HEK293 (cell line): ENCODE data around the gene DIP2B.

ENCODE experiments used
- CTCF ChIA-PET: fragments of 350-600 bp; formaldehyde crosslinking; extraction: SDS; loops from one replicate; lab custom pipeline; 2021; ENCODE audit warnings: antibody characterized with exemption; lab: Yijun Ruan, JAX
- POLR2A ChIA-PET: fragments of 300-600 bp; formaldehyde crosslinking; extraction: SDS; loops from one replicate; lab custom pipeline; 2020; ENCODE audit warnings: antibody characterized with exemption, inconsistent platforms; lab: Yijun Ruan, JAX
- H3K27ac ChIP-seq: fragments of 200-500 bp; sonication (Bioruptor generic); 2 replicates; pipeline ENCODE4 v1.5.1; 2014; ENCODE audit warnings: low read depth, low read length, control low read depth, inconsistent platforms; ENCODE audit errors: extremely low read depth
- H3K36me3 ChIP-seq, 2 experiments: fragments of 200-500 bp in 1 of 2; sonication (Bioruptor generic) in 1 of 2; 1 replicate in 1 of 2; 2 replicates in 1 of 2; pipeline ENCODE4 v1.5.1; 2014 to 2017; ENCODE audit warnings: inconsistent platforms in 2 of 2, low read length in 2 of 2; ENCODE audit not compliant: control insufficient read depth in 2 of 2, insufficient read depth in 1 of 2
- H3K4me1 ChIP-seq: fragments of 200-500 bp; sonication (Bioruptor generic); 2 replicates; pipeline ENCODE4 v1.5.1; 2014; ENCODE audit warnings: mild to moderate bottlenecking, low read length, inconsistent platforms; ENCODE audit not compliant: control insufficient read depth, insufficient read depth
- H3K4me3 ChIP-seq: 2 replicates; pipeline ENCODE4 v1.5.1; 2011; ENCODE audit warnings: low read depth, mild to moderate bottlenecking, control low read depth, low read length, moderate library complexity
- H3K9me3 ChIP-seq: fragments of 200-500 bp; sonication (Bioruptor generic); 2 replicates; pipeline ENCODE4 v1.5.1; 2014; ENCODE audit warnings: low read depth, low read length, inconsistent platforms; ENCODE audit not compliant: control insufficient read depth, insufficient read depth
- AEBP2 ChIP-seq: fragments of 450-650 bp; formaldehyde crosslinking; IDR thresholded peaks from 2 replicates; pipeline ENCODE4 v1.5.1; 2016; ENCODE audit warnings: missing biosample characterization, missing genetic modification characterization, borderline replicate concordance
- GLIS1 ChIP-seq: fragments of 450-650 bp; formaldehyde crosslinking; IDR thresholded peaks from 2 replicates; pipeline ENCODE4 v1.5.1; 2016; ENCODE audit warnings: missing biosample characterization, missing genetic modification characterization
- KLF1 ChIP-seq: fragments of 450-650 bp; formaldehyde crosslinking; IDR thresholded peaks from 2 replicates; pipeline ENCODE4 v1.5.1; 2016; ENCODE audit warnings: missing biosample characterization, missing genetic modification characterization
- KLF7 ChIP-seq: fragments of 450-650 bp; formaldehyde crosslinking; IDR thresholded peaks from 2 replicates; pipeline ENCODE4 v1.5.1; 2016; ENCODE audit warnings: missing biosample characterization, missing genetic modification characterization, borderline replicate concordance
- MZF1 ChIP-seq: fragments of 450-650 bp; formaldehyde crosslinking; IDR thresholded peaks from 2 replicates; pipeline ENCODE4 v1.5.1; 2017; ENCODE audit warnings: missing biosample characterization, missing genetic modification characterization, borderline replicate concordance
- RBAK ChIP-seq: fragments of 450-650 bp; formaldehyde crosslinking; IDR thresholded peaks from 2 replicates; pipeline ENCODE4 v1.5.1; 2016; ENCODE audit warnings: missing biosample characterization, missing genetic modification characterization
- REPIN1 ChIP-seq: fragments of 450-650 bp; formaldehyde crosslinking; IDR thresholded peaks from 2 replicates; pipeline ENCODE4 v1.5.1; 2017; ENCODE audit warnings: missing biosample characterization, missing genetic modification characterization, low read depth
- ZEB2 ChIP-seq: fragments of 450-650 bp; formaldehyde crosslinking; IDR thresholded peaks from 2 replicates; pipeline ENCODE4 v1.5.1; 2016; ENCODE audit warnings: missing biosample characterization, missing genetic modification characterization
- ZNF121 ChIP-seq: fragments of 450-650 bp; formaldehyde crosslinking; IDR thresholded peaks from 2 replicates; pipeline ENCODE4 v1.5.1; 2016; ENCODE audit warnings: missing biosample characterization, missing genetic modification characterization
- ZNF16 ChIP-seq: fragments of 450-650 bp; formaldehyde crosslinking; IDR thresholded peaks from 2 replicates; pipeline ENCODE4 v1.5.1; 2016; ENCODE audit warnings: low read depth, missing biosample characterization, missing genetic modification characterization
- ZNF19 ChIP-seq: fragments of 450-650 bp; formaldehyde crosslinking; IDR thresholded peaks from 2 replicates; pipeline ENCODE4; 2016; ENCODE audit warnings: missing biosample characterization, missing genetic modification characterization, low read depth
- ZNF239 ChIP-seq: fragments of 450-650 bp; formaldehyde crosslinking; IDR thresholded peaks from 2 replicates; pipeline ENCODE4 v1.5.1; 2016; ENCODE audit warnings: missing biosample characterization, missing genetic modification characterization
- ZNF280C ChIP-seq: fragments of 450-650 bp; formaldehyde crosslinking; IDR thresholded peaks from 2 replicates; pipeline ENCODE4 v1.5.1; 2016; ENCODE audit warnings: missing biosample characterization, missing genetic modification characterization
- ZNF37A ChIP-seq: fragments of 450-650 bp; IDR thresholded peaks from 2 replicates; pipeline ENCODE4 v1.5.1; 2018; ENCODE audit warnings: missing biosample characterization, missing genetic modification characterization
- ZNF416 ChIP-seq: fragments of 450-650 bp; formaldehyde crosslinking; IDR thresholded peaks from 2 replicates; pipeline ENCODE4 v1.5.1; 2016; ENCODE audit warnings: missing biosample characterization, missing genetic modification characterization
- ZNF473 ChIP-seq: fragments of 450-650 bp; formaldehyde crosslinking; IDR thresholded peaks from 2 replicates; pipeline ENCODE4 v1.5.1; 2017; ENCODE audit warnings: missing biosample characterization, missing genetic modification characterization
- ZNF501 ChIP-seq: fragments of 450-650 bp; formaldehyde crosslinking; IDR thresholded peaks from 2 replicates; pipeline ENCODE4 v1.5.1; 2016; ENCODE audit warnings: missing biosample characterization, missing genetic modification characterization
- ZNF561 ChIP-seq: fragments of 450-650 bp; IDR thresholded peaks from 2 replicates; pipeline ENCODE4 v1.5.1; 2018; ENCODE audit warnings: missing biosample characterization, missing genetic modification characterization, borderline replicate concordance
- ZNF677 ChIP-seq: fragments of 450-650 bp; IDR thresholded peaks from 2 replicates; pipeline ENCODE4 v1.5.0; 2018; ENCODE audit warnings: missing biosample characterization, mild to moderate bottlenecking, missing genetic modification characterization, moderate library complexity
- ZSCAN4 ChIP-seq: fragments of 450-650 bp; formaldehyde crosslinking; IDR thresholded peaks from 2 replicates; pipeline ENCODE4 v1.5.1; 2017; ENCODE audit warnings: missing biosample characterization, missing genetic modification characterization
- TF ChIP-seq, protein P1 (sequence below): fragments of 450-650 bp; formaldehyde crosslinking; IDR thresholded peaks from 2 replicates; pipeline ENCODE4; 2016; ENCODE audit warnings: missing biosample characterization, missing genetic modification characterization
- TF ChIP-seq, protein P2 (sequence below): fragments of 450-650 bp; formaldehyde crosslinking; optimal IDR thresholded peaks from 2 replicates; pipeline ENCODE3; 2016; ENCODE audit warnings: missing biosample characterization, mild to moderate bottlenecking, missing genetic modification characterization
- TF ChIP-seq, protein P3 (sequence below): fragments of 450-650 bp; formaldehyde crosslinking; IDR thresholded peaks from 2 replicates; pipeline ENCODE4 v1.5.1; 2016; ENCODE audit warnings: missing biosample characterization, missing genetic modification characterization
- TF ChIP-seq, protein P4 (sequence below): fragments of 450-650 bp; formaldehyde crosslinking; IDR thresholded peaks from 2 replicates; pipeline ENCODE4 v1.5.1; 2016; ENCODE audit warnings: missing biosample characterization, missing genetic modification characterization

DIP2B gene

GRCh38 chr12:50483488-50483887 lies 21.3 kb upstream of the DIP2B start:
- ChIA-PET CTCF (interaction anchor here (1.2 kb wide), 1 partner anchor 21 kb away, joined by 5 read pairs; the partner anchor contains the start of gene DIP2B), POLR2A (interaction anchor here (0.6 kb wide), 1 partner anchor 20 kb away, joined by 3 read pairs; no protein-coding TSS in a partner anchor)
- TF ChIP-seq ZNF16 (tag by site-specific recombination) (no peak), ZNF19 (tag by site-specific recombination) (no peak), ZNF239 (tag by site-specific recombination) (no peak), REPIN1 (tag by site-specific recombination) (no peak), ZNF473 (tag by site-specific recombination) (no peak), ZEB2 (tag by site-specific recombination) (no peak), ZNF677 (tag by site-specific recombination) (no peak), ZNF280C (tag by site-specific recombination) (no peak), ZNF37A (tag by site-specific recombination) (no peak), GLIS1 (tag by site-specific recombination) (no peak), AEBP2 (tag by site-specific recombination) (no peak), ZNF416 (tag by site-specific recombination) (no peak), ZNF121 (no peak), RBAK (tag by site-specific recombination) (no peak)
- TF ChIP-seq, protein P1, sequence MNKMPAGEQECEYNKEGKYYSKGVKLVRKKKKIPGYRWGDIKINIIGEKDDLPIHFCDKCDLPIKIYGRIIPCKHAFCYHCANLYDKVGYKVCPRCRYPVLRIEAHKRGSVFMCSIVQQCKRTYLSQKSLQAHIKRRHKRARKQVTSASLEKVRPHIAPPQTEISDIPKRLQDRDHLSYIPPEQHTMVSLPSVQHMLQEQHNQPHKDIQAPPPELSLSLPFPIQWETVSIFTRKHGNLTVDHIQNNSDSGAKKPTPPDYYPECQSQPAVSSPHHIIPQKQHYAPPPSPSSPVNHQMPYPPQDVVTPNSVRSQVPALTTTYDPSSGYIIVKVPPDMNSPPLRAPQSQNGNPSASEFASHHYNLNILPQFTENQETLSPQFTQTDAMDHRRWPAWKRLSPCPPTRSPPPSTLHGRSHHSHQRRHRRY (tag by site-specific recombination): no peak
- TF ChIP-seq, protein P2, sequence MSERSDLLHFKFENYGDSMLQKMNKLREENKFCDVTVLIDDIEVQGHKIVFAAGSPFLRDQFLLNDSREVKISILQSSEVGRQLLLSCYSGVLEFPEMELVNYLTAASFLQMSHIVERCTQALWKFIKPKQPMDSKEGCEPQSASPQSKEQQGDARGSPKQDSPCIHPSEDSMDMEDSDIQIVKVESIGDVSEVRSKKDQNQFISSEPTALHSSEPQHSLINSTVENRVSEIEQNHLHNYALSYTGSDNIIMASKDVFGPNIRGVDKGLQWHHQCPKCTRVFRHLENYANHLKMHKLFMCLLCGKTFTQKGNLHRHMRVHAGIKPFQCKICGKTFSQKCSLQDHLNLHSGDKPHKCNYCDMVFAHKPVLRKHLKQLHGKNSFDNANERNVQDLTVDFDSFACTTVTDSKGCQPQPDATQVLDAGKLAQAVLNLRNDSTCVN: no peak
- TF ChIP-seq, all 188 proteins: peak for 0

DNA sequence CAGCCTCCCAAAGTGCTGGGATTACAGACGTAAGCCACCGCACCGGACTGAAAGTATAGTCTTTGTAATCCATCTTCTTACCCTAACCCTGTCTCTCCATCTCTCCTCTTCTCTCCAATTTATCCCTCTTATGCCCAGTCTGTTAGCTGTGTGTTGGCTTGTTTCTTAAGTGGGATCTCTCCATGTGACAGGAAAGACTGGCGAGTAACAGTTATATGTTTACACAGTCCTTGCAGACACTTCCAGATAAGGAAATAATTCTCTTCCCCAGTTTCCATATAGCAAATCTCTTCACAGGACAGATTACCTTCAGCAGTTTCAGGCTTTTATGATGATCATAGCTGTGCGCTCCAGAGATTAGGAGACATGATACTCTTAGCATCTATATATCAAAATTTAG lies 16.0 kb upstream of the DIP2B start:
- H3K9me3 ChIP-seq: no peaks in the 10 kb centered on the region
- H3K36me3 ChIP-seq: no peaks in the 10 kb centered on the region
- H3K4me1 ChIP-seq: no peaks in the 10 kb centered on the region
- H3K4me3 ChIP-seq: no peak overlapping the region
- POLR2A ChIA-PET: no interaction called here
- CTCF ChIA-PET: interaction anchor here (0.7 kb wide), 1 partner anchor 33 kb away, joined by 3 read pairs; no protein-coding TSS in a partner anchor
- H3K27ac ChIP-seq: no peak overlapping the region
- TF ChIP-seq, protein P3, sequence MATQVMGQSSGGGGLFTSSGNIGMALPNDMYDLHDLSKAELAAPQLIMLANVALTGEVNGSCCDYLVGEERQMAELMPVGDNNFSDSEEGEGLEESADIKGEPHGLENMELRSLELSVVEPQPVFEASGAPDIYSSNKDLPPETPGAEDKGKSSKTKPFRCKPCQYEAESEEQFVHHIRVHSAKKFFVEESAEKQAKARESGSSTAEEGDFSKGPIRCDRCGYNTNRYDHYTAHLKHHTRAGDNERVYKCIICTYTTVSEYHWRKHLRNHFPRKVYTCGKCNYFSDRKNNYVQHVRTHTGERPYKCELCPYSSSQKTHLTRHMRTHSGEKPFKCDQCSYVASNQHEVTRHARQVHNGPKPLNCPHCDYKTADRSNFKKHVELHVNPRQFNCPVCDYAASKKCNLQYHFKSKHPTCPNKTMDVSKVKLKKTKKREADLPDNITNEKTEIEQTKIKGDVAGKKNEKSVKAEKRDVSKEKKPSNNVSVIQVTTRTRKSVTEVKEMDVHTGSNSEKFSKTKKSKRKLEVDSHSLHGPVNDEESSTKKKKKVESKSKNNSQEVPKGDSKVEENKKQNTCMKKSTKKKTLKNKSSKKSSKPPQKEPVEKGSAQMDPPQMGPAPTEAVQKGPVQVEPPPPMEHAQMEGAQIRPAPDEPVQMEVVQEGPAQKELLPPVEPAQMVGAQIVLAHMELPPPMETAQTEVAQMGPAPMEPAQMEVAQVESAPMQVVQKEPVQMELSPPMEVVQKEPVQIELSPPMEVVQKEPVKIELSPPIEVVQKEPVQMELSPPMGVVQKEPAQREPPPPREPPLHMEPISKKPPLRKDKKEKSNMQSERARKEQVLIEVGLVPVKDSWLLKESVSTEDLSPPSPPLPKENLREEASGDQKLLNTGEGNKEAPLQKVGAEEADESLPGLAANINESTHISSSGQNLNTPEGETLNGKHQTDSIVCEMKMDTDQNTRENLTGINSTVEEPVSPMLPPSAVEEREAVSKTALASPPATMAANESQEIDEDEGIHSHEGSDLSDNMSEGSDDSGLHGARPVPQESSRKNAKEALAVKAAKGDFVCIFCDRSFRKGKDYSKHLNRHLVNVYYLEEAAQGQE: no peak
- TF ChIP-seq KLF1 (tag by site-specific recombination) (no peak), REPIN1 (tag by site-specific recombination) (no peak), ZNF16 (tag by site-specific recombination) (no peak), ZNF561 (tag by site-specific recombination) (no peak), MZF1 (tag by site-specific recombination) (no peak), ZSCAN4 (tag by site-specific recombination) (no peak), KLF7 (tag by site-specific recombination) (no peak), ZNF501 (tag by site-specific recombination) (no peak)
- TF ChIP-seq, protein P4, sequence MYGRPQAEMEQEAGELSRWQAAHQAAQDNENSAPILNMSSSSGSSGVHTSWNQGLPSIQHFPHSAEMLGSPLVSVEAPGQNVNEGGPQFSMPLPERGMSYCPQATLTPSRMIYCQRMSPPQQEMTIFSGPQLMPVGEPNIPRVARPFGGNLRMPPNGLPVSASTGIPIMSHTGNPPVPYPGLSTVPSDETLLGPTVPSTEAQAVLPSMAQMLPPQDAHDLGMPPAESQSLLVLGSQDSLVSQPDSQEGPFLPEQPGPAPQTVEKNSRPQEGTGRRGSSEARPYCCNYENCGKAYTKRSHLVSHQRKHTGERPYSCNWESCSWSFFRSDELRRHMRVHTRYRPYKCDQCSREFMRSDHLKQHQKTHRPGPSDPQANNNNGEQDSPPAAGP: no peak

More at GRCh38 chr12:50483488-50483887, 21.3 kb upstream of the DIP2B start:
- Histone ChIP-seq H3K27ac (no peak overlapping the region), H3K4me1 (no peaks in the 10 kb centered on the region), H3K4me3 (no peak overlapping the region), H3K9me3 (no peaks in the 10 kb centered on the region), H3K36me3 (peaks cover 0 to 2% of the 10 kb centered on the region in 2 experiments; a peak in 1 of 3 replicates)
